ENCODE measurements around the gene GRIK4.

The GRIK4 gene

DNA sequence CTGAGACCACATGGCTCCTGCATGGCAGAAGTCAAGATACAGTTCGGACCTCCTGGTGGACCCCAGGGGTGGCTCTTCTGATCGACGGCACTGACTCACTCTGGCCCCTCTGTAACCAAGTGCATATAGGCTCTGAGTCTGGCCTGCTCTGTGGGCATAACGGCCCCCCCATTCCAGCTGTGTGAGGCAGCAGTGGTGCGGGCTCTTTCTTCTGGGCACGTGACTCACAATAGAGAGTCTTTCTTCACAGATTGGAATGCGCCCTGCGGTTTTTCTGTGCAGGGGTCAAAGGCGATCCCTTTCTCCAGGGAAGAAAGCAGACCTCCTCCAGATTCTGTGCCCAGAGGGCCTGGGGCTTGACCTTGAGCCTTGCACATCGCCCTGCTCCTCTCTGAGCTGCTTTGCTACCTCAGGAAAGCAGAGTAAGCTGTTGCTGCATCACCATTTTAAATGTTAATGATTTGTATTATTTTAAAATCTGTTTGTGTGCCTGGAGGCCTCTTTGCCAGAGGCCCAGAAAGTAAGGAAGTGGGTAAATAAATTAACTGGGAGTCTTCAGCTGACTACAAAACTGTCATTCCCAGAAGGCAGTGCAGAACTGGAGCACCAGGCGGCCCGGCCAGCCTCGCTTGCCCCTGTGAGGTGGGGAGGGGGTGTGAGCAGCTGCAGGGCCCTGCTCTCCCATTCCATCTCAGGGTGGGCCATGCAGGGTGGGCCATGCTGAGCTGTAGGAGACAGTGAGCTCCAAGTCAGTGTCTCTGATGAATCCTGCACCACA, 199.0 kb downstream of the GRIK4 start:
- no peak for DNase-seq

DNA sequence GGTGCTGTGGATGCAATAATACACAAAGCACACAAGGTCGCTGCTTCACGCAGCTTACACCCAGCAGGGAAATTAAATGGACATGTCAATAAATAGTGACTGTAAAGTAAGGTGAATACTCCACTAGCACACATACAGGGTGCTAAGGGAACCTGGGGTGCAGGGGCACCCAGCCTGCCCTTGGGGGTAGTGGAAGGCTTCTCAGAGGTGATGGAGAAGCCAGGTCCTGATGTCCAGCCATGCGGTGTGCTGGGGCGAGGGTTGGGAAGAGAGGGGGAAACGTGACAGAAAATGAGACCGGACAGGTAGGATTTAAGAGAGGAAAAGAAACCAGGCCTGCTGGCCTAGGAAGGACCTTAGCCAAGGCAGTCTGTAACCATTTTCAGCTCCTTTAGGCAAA, 200.5 kb downstream of the GRIK4 start:
- no peak for DNase-seq

DNA sequence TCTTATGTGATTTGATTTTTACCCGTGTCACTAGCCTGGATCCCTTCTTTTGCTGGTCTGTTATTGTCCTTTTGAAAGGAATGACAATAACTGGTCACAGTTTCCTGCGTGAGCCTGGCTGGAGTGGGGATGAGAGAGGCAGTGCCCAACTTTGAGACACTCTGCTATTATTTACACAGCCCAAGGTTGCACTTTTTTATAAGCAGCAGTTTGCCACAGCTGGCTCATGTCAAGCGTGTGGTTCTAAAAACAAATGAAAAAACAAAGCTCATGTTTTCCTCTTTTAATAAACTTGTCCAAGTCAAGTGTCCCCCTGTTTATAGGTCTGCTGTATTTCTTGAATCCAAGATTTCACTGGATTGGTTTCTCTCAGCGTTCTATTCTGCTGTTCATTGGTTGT, 201.3 kb downstream of the GRIK4 start:
- no peak for DNase-seq

DNA sequence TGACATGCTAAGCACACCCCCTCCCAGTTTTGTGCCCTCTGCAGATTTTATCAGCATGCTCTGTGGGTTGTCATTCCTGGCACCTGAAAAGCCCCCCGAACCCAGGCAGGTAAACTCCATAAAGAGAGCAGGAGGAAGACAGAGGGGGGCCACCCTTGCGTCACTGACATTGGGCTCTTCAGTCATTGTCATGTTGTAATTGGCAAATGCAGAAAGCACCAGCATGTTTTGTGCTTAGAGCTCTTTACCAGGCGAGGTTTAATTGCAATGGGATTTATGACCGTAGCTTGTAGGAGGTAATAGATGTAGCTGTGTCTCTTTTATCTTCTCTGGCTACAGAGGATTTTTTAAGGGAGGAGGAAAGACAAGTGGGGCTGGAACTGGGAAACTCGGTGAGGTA, 201.7 kb downstream of the GRIK4 start:
- no peak for DNase-seq

DNA sequence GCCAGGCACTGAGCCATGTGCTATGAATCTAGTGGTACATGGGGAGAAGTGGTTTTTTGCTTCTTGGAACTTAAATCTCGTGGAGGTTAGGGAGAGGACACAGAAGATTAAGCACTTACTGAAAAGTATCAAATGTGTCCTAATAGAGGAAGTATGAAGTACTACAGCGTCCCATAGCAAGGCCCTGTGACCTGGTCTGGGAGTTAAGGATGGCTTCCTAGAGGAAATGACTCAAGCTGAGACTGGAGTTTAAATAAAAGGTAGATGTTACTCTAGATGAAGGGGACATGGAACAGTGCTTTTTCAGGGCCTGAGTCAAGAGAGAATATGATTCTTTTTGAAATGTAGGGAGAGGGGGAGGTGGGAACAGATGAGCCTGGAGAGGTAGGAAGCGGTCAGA, 202.9 kb downstream of the GRIK4 start:
- no peak for DNase-seq

DNA sequence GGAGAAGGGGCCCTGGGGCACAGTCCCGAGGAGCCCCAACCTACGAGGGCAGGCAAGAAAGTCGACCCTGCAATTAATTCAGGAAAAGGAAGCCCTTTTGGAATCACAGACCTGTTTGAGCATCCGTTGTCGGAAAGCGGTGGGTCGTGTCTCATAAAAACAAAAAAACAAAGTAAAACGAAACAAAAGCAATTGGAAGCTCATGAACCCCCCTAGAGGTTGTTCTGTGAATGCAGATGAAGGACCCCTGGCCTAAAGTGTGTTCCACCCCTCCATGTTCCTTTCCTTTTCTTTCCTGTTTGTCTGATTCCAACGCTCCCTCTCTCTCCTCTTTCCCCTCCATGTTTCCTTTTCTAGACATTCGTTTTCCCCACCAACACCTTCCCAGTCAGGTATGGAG, 203.7 kb downstream of the GRIK4 start:
- DNase-seq = no peak

DNA sequence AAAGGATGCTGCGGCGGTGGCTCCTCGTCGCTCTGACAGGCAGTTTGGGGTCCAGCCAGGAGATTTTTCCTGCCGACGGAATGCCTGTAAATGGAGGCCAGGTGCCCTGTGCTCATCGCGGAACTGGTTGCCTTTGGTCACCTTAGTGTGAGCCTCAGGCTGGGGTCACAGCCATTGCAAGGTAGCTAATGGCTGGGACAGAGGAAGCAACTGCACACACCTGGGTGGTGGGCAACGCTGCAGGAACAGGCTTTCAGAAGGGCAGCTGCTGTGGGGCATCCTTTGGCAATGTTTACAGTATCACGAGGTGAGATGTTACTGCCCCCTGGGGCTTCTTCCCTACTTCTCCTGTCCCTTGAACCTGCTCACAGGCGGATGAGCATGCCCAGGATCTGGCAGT, 205.5 kb downstream of the GRIK4 start:
- DNase-seq = no peak

DNA sequence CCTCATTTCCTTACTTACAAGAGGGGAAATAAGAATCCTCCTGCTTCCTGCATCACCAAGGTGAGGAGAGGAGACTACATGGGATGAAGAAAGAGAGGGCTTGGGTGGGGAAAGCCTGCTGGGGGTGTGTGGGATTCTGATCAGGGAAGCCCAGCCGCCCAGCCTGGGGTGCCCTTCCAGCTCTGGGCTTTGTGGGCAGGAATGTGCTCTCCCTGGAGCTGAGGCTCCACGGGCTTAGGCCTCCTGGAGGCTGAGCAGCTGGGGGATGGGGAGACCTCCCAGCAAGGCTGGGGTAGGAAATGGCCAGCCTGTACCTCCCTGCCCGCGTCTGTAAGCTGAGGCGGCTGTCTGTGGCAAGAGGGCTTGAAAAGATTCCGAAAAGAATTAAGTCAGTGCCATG, 206.1 kb downstream of the GRIK4 start:
- DNase-seq = no peak

DNA sequence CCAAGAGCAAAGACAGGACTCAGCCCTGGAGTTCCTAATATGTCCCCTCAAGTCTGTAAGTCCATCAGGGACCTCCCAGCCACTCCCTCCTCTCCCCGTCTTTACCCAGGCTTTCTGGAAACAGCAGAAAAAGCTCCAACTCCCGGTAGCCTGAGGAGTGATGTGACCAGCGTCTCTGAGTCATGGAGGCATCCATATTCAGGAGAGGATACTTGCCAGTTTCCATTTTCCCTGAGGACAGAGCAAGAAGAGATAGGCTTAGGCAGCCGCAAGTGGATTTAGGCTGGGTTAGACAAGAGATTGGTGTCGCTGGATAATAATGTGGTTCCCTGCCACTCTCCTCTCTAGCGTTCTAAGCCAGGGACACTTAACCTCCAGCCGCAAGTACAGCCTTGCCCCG, 206.6 kb downstream of the GRIK4 start:
- no peak for DNase-seq

DNA sequence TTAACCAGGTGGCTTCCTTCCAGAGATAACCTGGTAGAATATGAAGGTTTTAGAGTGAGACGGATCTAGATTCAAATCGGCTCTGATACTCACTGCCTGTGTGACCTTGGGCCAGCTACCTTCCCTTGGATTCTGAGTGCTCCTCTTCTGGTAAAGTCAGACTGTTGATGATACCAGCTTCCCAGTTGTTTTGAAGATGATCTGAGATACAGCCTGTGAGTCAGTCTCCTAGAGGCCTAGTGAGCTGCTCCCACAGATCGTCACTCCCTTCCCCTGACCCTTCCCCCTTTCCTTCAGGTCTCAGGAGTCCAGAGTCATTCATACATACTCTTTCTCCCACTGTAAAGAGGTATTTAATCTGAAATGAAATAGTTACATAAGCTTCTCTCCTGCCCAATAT, 207.8 kb downstream of the GRIK4 start:
- no peak for DNase-seq

DNA sequence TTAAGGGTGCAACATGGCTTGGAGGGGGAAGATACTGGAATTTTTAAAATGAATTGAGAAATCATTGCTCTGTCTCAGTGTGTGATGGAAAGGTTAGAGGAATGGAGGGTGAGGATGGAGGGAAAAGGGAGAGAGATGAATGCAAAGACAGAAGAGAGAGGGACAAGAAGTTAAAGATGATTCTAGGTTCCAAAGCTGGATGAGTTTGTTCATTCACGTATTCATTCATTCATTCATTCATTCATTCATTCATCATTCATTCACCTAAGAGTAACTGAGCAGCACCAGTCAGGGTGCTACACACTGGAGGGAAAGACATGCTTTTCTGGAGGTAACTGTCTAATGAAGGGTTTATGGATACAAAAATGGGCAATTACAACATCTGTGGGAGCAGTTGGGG, 209.2 kb downstream of the GRIK4 start:
- no peak for DNase-seq

DNA sequence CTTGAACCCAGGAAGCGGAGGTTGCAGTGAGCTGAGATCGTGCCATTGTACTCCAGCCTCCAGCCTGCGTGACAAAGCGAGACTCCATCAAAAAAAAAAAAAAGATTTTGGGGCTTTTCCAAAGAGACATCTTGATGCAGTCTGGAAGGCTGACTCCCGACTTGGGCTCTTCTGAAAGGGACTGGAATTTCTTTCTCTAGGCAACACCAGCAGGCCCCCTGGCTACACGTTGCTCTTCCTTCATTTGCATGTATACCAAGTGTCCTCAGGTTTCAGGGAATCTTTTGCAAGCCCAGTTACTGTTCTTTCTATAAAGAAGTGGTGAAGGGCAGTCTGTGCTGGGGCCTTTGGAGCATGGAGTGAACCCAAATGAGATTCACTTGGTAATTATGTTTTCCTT, 211.0 kb downstream of the GRIK4 start:
- no peak for DNase-seq

DNA sequence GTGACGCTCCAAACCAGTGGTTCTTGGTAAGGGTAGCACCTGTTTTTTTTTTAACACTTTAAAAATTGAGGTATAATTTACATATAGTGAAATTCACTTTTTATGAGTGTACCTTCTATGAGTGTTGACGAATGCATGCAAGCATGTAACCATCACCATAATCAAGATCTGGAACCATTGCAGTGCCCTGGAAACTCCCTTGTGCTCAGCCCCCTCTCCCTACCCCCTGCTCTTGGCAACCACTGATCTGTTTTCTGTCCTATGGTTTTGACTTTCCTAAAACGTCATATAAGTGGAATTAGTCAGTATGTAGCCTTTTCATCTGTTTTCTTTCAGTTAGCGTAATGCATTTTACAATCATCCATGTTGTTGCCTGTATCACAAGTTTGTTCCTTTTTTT, 212.2 kb downstream of the GRIK4 start:
- DNase-seq = no peak

DNA sequence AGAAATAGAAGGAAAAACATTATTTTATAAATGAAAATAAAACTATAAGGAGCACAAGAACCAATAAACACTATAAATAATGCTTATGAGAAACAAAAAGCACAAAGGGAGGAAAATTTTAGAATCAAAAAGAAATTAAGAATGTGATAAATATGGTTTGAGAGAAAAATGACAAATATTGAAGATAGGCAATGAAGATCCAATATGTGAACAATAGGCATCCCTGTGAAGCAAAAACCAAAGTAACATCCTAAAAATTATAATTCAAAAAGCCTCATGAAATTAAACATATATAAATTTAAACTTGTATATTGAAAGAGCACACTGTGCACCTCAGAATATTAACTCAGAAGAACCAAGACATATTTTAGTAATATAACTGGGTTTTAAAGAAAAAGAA, 216.2 kb downstream of the GRIK4 start:
- no peak for DNase-seq

DNA sequence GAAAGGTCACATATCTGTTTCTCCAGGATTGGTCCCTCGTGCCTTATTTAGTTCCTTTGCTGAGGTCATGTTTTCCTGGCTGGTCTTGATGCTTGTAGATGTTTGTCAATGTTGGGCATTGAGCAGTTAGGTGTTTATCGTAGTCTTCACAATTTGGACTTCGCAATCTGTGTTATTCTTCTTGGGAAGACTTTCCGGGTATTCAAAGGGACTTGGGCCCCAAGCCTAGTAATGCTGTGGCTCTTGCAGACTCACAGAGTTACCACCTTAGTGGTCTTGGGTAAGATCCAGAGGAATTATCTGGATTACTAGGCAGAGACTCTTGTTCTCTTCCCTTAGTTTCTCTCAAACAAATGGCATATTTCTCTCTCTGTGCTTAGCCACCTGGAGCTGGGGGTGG, 223.5 kb downstream of the GRIK4 start:
- DNase-seq = no peak

DNA sequence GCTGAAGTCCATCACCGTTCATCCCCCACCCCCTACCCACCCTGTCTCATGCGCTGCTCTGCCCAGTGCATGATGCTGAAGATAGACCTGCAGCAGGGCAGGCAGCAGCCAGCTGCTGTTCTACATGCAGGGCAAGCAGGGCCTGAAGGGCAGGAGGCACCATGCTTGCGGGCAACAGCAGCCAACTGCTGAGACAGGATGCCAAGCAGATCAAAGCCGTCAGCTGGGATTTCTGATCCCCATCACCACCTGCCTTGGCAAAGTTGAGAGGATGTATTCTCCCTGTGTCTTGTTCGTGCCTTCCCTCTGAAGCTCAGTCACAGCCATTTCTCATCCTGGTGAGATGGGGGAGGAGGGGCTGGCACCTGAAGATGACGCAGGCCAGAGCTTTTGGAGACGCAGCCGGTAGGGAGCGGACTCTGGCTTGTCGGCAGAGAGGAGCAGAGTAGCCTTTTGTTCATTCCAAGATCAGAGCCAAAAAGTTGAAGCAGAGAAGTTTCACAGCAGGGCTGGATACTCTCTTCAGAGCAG, 227.0 kb downstream of the GRIK4 start:
- DNase-seq = no peak

DNA sequence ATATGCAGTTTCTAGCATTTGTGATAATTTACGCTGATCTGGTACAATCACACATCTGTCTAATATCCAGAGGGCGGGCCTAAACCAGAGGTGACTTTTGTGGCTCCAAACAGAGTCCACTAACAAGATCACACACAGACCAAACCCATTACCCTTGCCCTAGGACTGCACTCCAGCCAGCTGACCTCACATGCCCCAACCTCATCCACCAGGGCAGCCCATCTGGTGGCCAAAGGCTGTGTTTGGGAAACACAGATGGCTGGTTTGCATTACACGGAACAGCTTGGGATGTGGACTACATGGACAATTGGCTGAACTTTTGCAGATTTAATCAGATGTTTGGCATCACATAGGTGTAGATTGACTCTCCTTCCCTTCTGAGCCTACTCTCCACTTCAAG, 228.2 kb downstream of the GRIK4 start:
- no peak for DNase-seq

DNA sequence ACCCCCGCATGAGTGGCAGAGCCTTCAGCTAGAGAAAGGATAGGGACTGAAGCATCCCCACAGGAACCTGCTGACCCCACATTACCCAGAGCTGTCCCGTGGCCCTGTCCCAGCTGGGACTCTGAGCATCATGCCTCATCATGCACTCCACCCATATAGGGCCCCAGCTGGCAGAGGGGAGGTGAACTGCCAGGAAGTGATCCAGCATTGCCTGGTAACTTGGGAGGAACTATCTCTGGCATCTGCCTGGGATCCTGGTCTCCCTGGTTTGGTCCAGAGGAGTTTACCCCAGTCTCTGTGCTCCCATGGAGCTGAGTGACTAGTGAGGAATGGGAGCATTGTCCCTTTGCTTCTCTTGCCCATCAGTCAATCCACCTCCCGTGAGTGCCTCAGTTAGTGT, 228.8 kb downstream of the GRIK4 start:
- DNase-seq = no peak

DNA sequence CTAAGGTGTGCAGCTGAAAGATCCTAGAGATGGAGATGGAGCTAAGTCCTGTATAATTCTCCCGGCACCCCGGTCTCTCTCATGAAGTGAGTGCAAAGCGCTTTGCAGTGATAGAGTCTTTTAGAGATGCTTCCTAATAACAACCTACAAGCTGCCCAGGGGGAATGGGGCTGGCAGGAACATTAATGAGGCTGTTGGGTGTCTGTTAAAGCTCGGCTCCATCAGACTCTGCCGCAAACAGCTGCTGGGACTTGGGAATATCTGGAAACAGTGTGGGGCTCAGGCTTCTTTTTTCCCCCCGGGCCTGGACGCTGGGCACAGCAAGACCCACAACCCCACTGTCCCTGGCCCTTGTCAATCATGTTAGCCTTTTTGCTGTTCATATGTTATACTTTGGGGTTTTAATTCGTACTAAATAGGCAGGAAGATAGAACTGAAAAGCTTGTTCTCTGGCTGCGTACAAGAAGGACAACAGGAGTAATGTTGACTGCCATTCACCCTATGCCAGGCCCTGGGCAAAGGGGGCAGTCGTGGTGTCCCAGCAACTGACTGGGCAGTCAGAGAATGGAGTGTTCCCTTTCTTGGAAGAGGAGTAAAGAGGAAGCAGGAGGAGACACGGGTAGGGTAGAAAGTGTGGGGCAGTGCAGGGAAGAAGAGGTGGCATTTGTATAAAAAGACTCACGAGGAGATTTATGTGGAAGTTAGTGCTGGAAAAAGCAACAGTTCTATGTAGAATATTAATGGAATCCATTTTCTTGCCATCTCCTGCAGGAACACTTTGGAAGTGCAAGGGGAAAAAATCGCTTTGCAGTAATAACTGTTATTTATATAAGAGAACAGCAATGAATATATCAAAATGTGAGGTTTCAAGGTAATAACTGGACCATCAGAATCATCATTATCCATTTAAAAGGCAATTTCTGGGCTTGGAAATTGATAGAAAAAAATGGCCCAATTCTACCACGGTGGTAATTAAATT, 232.8 kb downstream of the GRIK4 start:
- no peak for DNase-seq

DNA sequence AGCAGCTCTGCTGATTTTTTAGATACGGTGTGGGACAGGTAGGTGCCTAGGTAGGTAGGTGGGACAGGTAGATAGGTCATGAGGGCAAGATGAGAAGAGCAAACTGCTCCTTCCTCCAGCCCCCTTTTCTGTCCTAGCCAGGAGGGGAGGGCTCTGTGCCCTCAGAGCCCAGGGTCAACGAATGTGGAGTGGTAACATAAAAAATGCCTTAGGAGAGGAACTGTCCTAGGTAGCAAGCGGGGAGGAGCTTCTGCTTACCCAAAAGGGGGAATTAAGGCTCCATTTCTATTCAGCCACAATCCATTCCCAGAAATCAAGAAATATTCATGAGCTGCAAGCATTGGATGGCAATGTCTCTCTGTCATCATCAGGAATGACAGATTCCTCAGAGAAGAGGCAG, 234.8 kb downstream of the GRIK4 start:
- no peak for DNase-seq

DNA sequence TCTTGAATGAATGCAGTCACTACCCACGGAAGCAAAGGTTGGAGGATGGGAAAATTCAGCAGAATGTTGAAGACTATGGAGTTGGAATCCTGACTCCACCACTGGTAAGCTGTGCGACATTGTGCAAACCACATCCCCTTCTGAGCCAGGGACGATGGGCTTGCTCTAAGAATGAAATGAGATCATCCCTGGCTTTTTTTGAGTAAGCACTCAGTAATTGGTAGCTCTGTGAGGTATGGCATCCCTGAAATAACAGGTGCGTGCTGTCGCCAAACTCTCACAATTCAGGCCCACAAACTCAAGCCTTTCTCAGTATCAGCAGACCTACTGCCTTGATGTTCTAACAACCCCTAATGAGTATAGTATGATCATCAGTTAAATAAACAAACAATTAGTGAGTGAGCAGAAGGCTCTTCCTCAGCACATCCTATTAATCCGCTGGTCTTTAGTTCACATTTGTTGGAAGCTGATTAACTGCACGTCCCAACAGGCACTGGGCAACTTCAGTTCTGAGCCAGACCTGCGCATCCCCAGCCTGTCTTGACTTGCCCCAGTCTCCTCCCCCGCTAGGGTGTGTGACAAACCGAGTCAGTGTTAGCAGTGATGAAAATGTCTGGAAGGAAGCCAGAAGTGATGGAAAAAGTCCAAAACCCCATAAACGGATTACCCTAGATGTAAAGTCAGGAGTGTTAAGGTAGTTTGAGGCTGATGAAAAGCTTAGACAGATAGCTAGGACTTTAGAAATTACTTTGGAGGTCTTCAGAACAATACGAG, 235.5 kb downstream of the GRIK4 start:
- no peak for DNase-seq

DNA sequence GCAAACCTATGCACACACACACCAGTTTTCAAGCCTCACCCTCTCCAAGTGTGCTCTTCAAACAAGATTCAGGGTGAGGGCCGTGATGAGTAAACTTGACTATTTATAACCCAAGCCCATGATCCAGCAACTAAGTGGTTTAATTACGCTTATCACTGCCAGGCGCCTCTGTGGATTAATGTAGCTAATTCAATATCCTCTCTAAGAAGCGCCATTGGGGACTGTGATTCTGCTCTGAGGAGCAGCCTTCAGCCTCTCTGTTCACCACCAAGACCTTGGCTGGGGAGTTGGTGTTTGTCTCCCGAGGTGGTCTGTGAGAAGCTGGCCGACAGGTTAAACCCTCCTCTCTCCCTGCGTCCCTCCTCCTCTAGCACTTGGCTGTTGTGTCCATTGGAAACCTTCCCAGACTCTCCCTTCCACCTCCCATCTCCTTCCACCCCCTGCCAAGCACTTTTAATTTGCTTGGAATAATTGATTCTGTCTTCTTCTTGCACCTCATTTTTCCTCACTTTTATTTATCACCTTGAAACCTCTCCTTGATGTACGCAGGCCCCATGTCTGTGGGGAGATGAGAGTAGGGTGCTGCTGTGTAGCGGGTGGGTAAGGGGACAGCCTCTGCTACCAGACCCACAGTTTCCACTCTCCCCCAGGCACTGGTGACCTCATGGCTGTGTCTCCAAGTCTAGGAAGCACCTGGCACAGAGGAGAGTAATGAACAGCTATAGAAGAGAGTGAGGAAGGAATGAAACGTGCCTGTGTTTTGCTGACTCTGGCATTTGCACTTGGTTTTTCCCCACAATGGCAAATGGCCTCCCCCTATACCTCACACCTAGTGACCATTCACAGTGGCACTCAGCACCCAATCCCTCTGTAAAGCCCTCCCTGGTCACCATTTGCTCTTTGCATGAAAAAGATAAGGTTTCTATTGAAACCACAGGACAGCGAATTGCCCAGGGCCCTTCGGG, 236.6 kb downstream of the GRIK4 start:
- DNase-seq = no peak

Measured in activated effector memory CD4-positive, alpha-beta T cell treated with anti-CD3 and anti-CD28 coated beads, Interleukin-2, amount 50 U/mL, for 16 hours (primary cell).